Neuronal stem cell (in vitro differentiated cells): ENCODE results near the gene ANKRD31.

Experiments
- DNase-seq: peaks from one replicate; pipeline ENCODE4 v3.0.0-alpha.2; 2013; ENCODE audit warnings: low spot score
- H2AFZ ChIP-seq: one replicate; pipeline ENCODE4 v1.6.1; 2013; ENCODE audit warnings: mild to moderate bottlenecking, low read length, inconsistent platforms
- H2AK5ac ChIP-seq: 2 replicates; pipeline ENCODE4 v1.6.1; 2013; ENCODE audit warnings: low read depth, mild to moderate bottlenecking, inconsistent platforms, low read length, moderate library complexity, mixed read lengths
- H2BK120ac ChIP-seq: 2 replicates; pipeline ENCODE4 v1.6.1; 2013; ENCODE audit warnings: low read depth, mild to moderate bottlenecking, inconsistent platforms, low read length, moderate library complexity, mixed read lengths
- H2BK12ac ChIP-seq: one replicate; pipeline ENCODE4 v1.6.1; 2013; ENCODE audit warnings: low read length, inconsistent platforms
- H2BK15ac ChIP-seq: 2 replicates; pipeline ENCODE4 v1.6.1; 2013; ENCODE audit warnings: mild to moderate bottlenecking, low read length, inconsistent platforms, mixed read lengths
- H2BK5ac ChIP-seq: one replicate; pipeline ENCODE4 v1.6.1; 2013; ENCODE audit warnings: inconsistent platforms, mild to moderate bottlenecking, low read length, moderate library complexity
- H3K14ac ChIP-seq: one replicate; pipeline ENCODE4 v1.6.1; 2013; ENCODE audit warnings: low read length, inconsistent platforms
- H3K18ac ChIP-seq: 2 replicates; pipeline ENCODE4 v1.6.1; 2013; ENCODE audit warnings: low read length, inconsistent platforms
- H3K23ac ChIP-seq: 2 replicates; pipeline ENCODE4 v1.6.1; 2013; ENCODE audit warnings: low read depth, mild to moderate bottlenecking, mixed read lengths, low read length, inconsistent platforms; ENCODE audit not compliant: poor library complexity
- H3K27ac ChIP-seq: replicated peaks from 3 replicates; pipeline ENCODE4 v1.5.1; 2013; ENCODE audit warnings: low read length, inconsistent platforms
- H3K27me3 ChIP-seq, 3 experiments: 2 replicates each; pipeline ENCODE4 v1.6.1; 2013; ENCODE audit warnings: low read length in 3 of 3, mild to moderate bottlenecking in 2 of 3, inconsistent platforms in 1 of 3, low read depth in 1 of 3, mixed read lengths in 1 of 3, moderate library complexity in 1 of 3; ENCODE audit not compliant: control insufficient read depth in 3 of 3, insufficient read depth in 3 of 3
- H3K36me3 ChIP-seq, 2 donors: replicated peaks in 1 of 2; 2 replicates each; pipeline ENCODE4 v1.6.1; 2013; ENCODE audit warnings: low read length in 2 of 2; ENCODE audit not compliant: control insufficient read depth in 2 of 2, insufficient read depth in 2 of 2
- H3K4ac ChIP-seq: 2 replicates; pipeline ENCODE4 v1.6.1; 2013; ENCODE audit warnings: inconsistent platforms, mild to moderate bottlenecking, low read length, moderate library complexity
- H3K4me1 ChIP-seq, 2 donors: 1 replicate in 1 of 2; 2 replicates in 1 of 2; pipeline ENCODE4 v1.6.1; 2013; ENCODE audit warnings: low read length in 2 of 2, low read depth in 1 of 2; ENCODE audit not compliant: control insufficient read depth in 2 of 2, insufficient read depth in 1 of 2
- H3K4me2 ChIP-seq: one replicate; pipeline ENCODE4 v1.6.1; 2013; ENCODE audit warnings: mild to moderate bottlenecking, low read length, inconsistent platforms; ENCODE audit not compliant: insufficient read depth, poor library complexity, severe bottlenecking
- H3K4me3 ChIP-seq, 2 donors: 2 replicates each; pipeline ENCODE4 v1.5.1; 2013; ENCODE audit warnings: low read length in 2 of 2, mild to moderate bottlenecking in 2 of 2, inconsistent platforms in 1 of 2, moderate library complexity in 1 of 2
- H3K79me1 ChIP-seq: one replicate; pipeline ENCODE4 v1.6.1; 2013; ENCODE audit warnings: low read depth, mild to moderate bottlenecking, inconsistent platforms, low read length, moderate library complexity
- H3K9ac ChIP-seq: one replicate; pipeline ENCODE4 v1.6.1; 2013; ENCODE audit warnings: mild to moderate bottlenecking, low read depth, low read length, inconsistent platforms; ENCODE audit not compliant: poor library complexity
- H3K9me3 ChIP-seq, 2 donors: replicated peaks in 1 of 2; 2 replicates each; pipeline versions ENCODE3 to v1.6.1; 2013; ENCODE audit warnings: low read length in 2 of 2, mild to moderate bottlenecking in 2 of 2, inconsistent platforms in 1 of 2, low read depth in 1 of 2, mixed read lengths in 1 of 2, moderate library complexity in 1 of 2; ENCODE audit not compliant: control insufficient read depth in 2 of 2, insufficient read depth in 1 of 2
- H4K8ac ChIP-seq: one replicate; pipeline ENCODE4 v1.6.1; 2013; ENCODE audit warnings: low read depth, mild to moderate bottlenecking, inconsistent platforms, low read length, moderate library complexity
- H4K91ac ChIP-seq: one replicate; pipeline ENCODE4 v1.6.1; 2013; ENCODE audit warnings: low read length, low read depth, mild to moderate bottlenecking, inconsistent platforms; ENCODE audit not compliant: poor library complexity
- WGBS, 2 donors: extraction: QIAGEN DNeasy Blood & Tissue Kit; methylation state at CpG; one replicate each; pipeline ENCODE4 v1.1.7; 2013; ENCODE audit warnings: missing lambda C conversion rate in 2 of 2, mixed read lengths in 1 of 2; ENCODE audit not compliant: insufficient read length in 2 of 2, insufficient replicate concordance in 1 of 2; ENCODE audit errors: extremely low coverage in 2 of 2; 5-methylcytosine and 5-hydroxymethylcytosine counted together

Gene ANKRD31

GRCh38 chr5:75202935-75203334 lies 33.7 kb downstream of the ANKRD31 start:
- DNase-seq, result no peak
- no peaks in the 10 kb centered on the region for H3K4me1 ChIP-seq
- no peak overlapping the region for H2BK15ac ChIP-seq
- no peak overlapping the region for H3K14ac ChIP-seq
- no peak overlapping the region for H3K4me2 ChIP-seq
- no peak overlapping the region for H2AFZ ChIP-seq
- no peak overlapping the region for H3K27ac ChIP-seq
- H3K36me3 ChIP-seq, result no peaks in the 10 kb centered on the region
- H3K23ac ChIP-seq, result no peak overlapping the region
- H2AK5ac ChIP-seq, result no peak overlapping the region
- no peaks in the 10 kb centered on the region for H3K27me3 ChIP-seq
- no peak overlapping the region for H3K18ac ChIP-seq
- no peak overlapping the region for H2BK120ac ChIP-seq
- H4K91ac ChIP-seq, result no peak overlapping the region
- H3K4me3 ChIP-seq, result no peak overlapping the region
- H3K9me3 ChIP-seq, result no peaks in the 10 kb centered on the region
- H2BK12ac ChIP-seq, result no peak overlapping the region
- H3K79me1 ChIP-seq, result no peaks in the 10 kb centered on the region
- no peak overlapping the region for H2BK5ac ChIP-seq
- no peak overlapping the region for H4K8ac ChIP-seq
- no peak overlapping the region for H3K4ac ChIP-seq
- no peak overlapping the region for H3K9ac ChIP-seq
- no CpG with 5 or more reads among the region's 1 CpG for WGBS, 2 donors

- Histone ChIP-seq H3K4ac (no peak overlapping the region), H3K14ac (no peak overlapping the region), H3K9ac (no peak overlapping the region), H4K8ac (no peak overlapping the region), H3K4me3 (no peak overlapping the region), H3K4me2 (no peak overlapping the region), H2BK15ac (no peak overlapping the region), H3K4me1 (no peaks in the 10 kb centered on the region), H3K79me1 (no peaks in the 10 kb centered on the region), H3K36me3 (no peaks in the 10 kb centered on the region), H2BK5ac (no peak overlapping the region), H3K27ac (no peak overlapping the region), H2BK12ac (no peak overlapping the region), H2AK5ac (no peak overlapping the region), H2BK120ac (no peak overlapping the region), H3K23ac (no peak overlapping the region), H4K91ac (no peak overlapping the region), H3K18ac (no peak overlapping the region), H3K9me3 (no peaks in the 10 kb centered on the region), H3K27me3 (no peaks in the 10 kb centered on the region), H2AFZ (no peak overlapping the region)
- no peak for DNase-seq
- no CpG with 5 or more reads among the region's 4 CpGs for WGBS, 2 donors
These were observed 35.9 kb downstream of the ANKRD31 start for GRCh38 chr5:75200776-75201175.

DNA sequence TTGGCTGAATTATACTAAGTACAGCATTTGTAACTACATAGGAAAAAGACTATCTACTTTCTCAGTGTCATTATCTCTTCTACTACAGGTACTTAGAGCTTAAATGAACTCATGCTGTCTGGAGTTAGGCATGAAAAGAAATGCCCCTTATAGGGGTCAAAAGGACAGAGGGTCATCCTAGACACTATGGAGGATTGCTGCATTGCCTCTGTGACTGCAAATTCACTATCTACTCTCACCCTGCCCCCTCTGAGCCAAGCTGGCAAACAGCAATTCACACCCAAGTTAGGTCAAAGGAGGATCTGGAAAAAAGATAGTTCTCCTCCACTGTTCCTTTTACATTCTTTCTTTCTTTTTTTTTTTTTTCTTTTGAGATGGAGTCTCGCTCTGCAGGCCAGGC lies 36.7 kb downstream of the ANKRD31 start:
- Histone ChIP-seq H3K9ac (no peak overlapping the region), H2BK5ac (no peak overlapping the region), H4K8ac (no peak overlapping the region), H3K27me3 (no peaks in the 10 kb centered on the region), H3K4ac (no peak overlapping the region), H2AK5ac (no peak overlapping the region), H3K36me3 (no peaks in the 10 kb centered on the region), H3K14ac (no peak overlapping the region), H2BK15ac (no peak overlapping the region), H3K79me1 (no peaks in the 10 kb centered on the region), H3K9me3 (no peaks in the 10 kb centered on the region), H3K23ac (no peak overlapping the region), H2BK12ac (no peak overlapping the region), H3K27ac (no peak overlapping the region), H3K4me3 (no peak overlapping the region), H3K4me2 (no peak overlapping the region), H3K18ac (no peak overlapping the region), H3K4me1 (no peaks in the 10 kb centered on the region), H4K91ac (no peak overlapping the region), H2AFZ (no peak overlapping the region), H2BK120ac (no peak overlapping the region)
- DNase-seq, result no peak
- no CpG with 5 or more reads among the region's 1 CpG for WGBS, 2 donors

- WGBS, 2 donors, result no CpG with 5 or more reads among the region's 2 CpGs
- no peak overlapping the region for H3K9ac ChIP-seq
- H2AK5ac ChIP-seq, result no peak overlapping the region
- no peak overlapping the region for H3K4ac ChIP-seq
- H2BK5ac ChIP-seq, result no peak overlapping the region
- H2BK120ac ChIP-seq, result no peak overlapping the region
- H3K14ac ChIP-seq, result no peak overlapping the region
- DNase-seq, result no peak
- no peak overlapping the region for H2AFZ ChIP-seq
- no peaks in the 10 kb centered on the region for H3K36me3 ChIP-seq
- no peak overlapping the region for H2BK15ac ChIP-seq
- H3K9me3 ChIP-seq, result no peaks in the 10 kb centered on the region
- H3K4me2 ChIP-seq, result no peak overlapping the region
- H3K23ac ChIP-seq, result no peak overlapping the region
- H2BK12ac ChIP-seq, result no peak overlapping the region
- no peak overlapping the region for H4K91ac ChIP-seq
- H3K18ac ChIP-seq, result no peak overlapping the region
- H4K8ac ChIP-seq, result no peak overlapping the region
- H3K79me1 ChIP-seq, result no peaks in the 10 kb centered on the region
- no peaks in the 10 kb centered on the region for H3K27me3 ChIP-seq
- H3K4me1 ChIP-seq, result no peaks in the 10 kb centered on the region
- no peak overlapping the region for H3K27ac ChIP-seq
- no peak overlapping the region for H3K4me3 ChIP-seq
These were observed 37.6 kb downstream of the ANKRD31 start for GRCh38 chr5:75199071-75199470.
